Measurements from ENCODE around the gene TMBIM6. TPM values are rescaled to one million over a fixed set of nuclear protein-coding genes. Genes with fewer than 3 reads are reported as not detected.

The TMBIM6 gene, protein sequence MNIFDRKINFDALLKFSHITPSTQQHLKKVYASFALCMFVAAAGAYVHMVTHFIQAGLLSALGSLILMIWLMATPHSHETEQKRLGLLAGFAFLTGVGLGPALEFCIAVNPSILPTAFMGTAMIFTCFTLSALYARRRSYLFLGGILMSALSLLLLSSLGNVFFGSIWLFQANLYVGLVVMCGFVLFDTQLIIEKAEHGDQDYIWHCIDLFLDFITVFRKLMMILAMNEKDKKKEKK
- 695 and 716 TPM in 2 replicates for total RNA-seq

DNA sequence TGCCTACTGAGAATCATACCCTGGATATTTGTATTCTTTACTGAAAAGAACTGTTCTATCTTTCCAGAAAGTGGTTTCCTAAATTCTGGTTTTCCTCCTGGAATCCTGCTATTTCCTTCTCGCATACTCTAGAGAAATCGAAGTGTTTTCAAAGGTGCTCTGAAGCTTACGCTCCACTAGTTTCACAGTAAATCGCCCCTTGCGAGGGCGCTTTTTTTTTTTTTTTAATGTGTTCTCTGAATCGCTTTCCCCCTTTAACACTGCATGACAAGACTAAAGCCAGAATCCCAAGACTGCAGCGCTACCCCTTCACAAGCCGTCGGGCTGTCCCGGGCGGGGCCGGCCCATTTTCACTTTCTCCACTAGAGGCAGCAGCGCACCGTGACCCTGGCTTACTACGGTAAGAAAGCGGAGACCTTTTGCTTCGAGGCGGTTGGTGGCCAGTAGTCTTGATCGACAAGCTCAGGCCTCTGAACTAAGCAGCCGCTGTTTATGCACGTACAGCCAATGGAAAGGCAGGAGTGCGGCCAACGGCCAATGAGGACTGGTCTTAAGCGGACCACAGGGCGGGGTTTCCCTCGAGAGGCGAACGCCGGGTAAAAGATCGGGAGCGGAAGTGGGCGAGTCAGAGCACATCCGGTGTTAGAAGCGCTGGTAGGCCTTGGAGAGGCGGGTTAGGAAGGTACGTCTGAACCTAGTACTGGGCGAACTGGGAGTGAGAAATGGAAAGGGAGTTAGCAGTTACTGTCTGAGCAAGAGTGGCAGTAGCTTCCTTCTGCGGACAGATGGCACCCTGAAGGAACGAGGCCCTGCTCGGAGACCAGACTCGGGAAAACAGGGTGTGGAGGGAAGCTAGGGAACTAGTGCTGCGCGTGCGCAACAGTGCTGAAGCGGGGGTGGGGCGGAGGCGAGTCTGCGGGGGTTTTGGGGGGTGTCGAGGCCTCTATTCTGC is at the start of gene TMBIM6:
TSS of gene TMBIM6 (plus strand) at position 628 of the 952 bp plus-strand sequence. CDS start 10,937 bp downstream, outside the sequence.

GRCh38 chr12:49707128-49707811 is 34.1 kb upstream of the TMBIM6 start, which contains the start of gene FMNL3:
FMNL3 (minus strand) TSS chr12:49707405; CDS start chr12:49707180, 225 bp downstream.

Other genes starting within 250 kb of the TMBIM6 start
- gene KCNH3, start 202.5 kb upstream of the TMBIM6 start, total RNA-seq, result under 0.01 TPM in 1 of 2 replicates, not detected in the other
- 46.1 and 56.7 TPM in 2 replicates for gene MCRS1, start 173.4 kb upstream of the TMBIM6 start, total RNA-seq
- gene FAM186B, start 135.9 kb upstream of the TMBIM6 start, total RNA-seq, result 0.34 and 0.57 TPM in 2 replicates
- gene PRPF40B, start 118.0 kb upstream of the TMBIM6 start, total RNA-seq, result 18.5 and 18.9 TPM in 2 replicates
- gene FMNL3, start 34.2 kb upstream of the TMBIM6 start, total RNA-seq, result 3.4 and 4.3 TPM in 2 replicates
- 4.4 and 11.6 TPM in 2 replicates for gene NCKAP5L, start 86.9 kb downstream of the TMBIM6 start, total RNA-seq
- gene BCDIN3D, start 101.5 kb downstream of the TMBIM6 start, total RNA-seq, result 4.9 and 11.6 TPM in 2 replicates
- under 0.01 TPM in 1 of 2 replicates, not detected in the other for gene FAIM2, start 162.3 kb downstream of the TMBIM6 start, total RNA-seq
- not detected in 2 replicates for gene AQP2, start 209.2 kb downstream of the TMBIM6 start, total RNA-seq
- 0.34 and 0.43 TPM in 2 replicates for gene AQP5, start 220.3 kb downstream of the TMBIM6 start, total RNA-seq
- gene AQP6, start 231.4 kb downstream of the TMBIM6 start, total RNA-seq, result not detected in 2 replicates

Measured in nasal cavity respiratory epithelium epithelial cell of viscerocranial mucosa (primary cell).